DMS53 treated with DMSO at 0.1 percent for 48 hours (cell line): Measurements from ENCODE around the gene EIPR1.

Experiments used
- DNase-seq: peaks from one replicate; lab custom pipeline; 2025; ENCODE audit not compliant: unreplicated experiment; lab: John Stamatoyannopoulos, UW

Gene EIPR1

GRCh38 chr2:3139906-3140305, 237.7 kb downstream of the EIPR1 start:
- no peak for DNase-seq
